Activated CD4-positive, alpha-beta T cell treated with anti-CD3 and anti-CD28 coated beads for 4 hours (primary cell): ENCODE data around the gene RNF217.
"Not testable (repeated sequence)": the region's sequence is repeated elsewhere in the genome, so short reads cannot be mapped to it uniquely, and the experiment has no call there.

Experiments
- DNase-seq, 2 donors: peaks; one replicate each; pipeline ENCODE4 v3.0.0-alpha.2; 2020

RNF217 gene

GRCh38 chr6:124963416-124963785, 1.2 kb downstream of the RNF217 start:
- DNase-seq: no peak

DNA sequence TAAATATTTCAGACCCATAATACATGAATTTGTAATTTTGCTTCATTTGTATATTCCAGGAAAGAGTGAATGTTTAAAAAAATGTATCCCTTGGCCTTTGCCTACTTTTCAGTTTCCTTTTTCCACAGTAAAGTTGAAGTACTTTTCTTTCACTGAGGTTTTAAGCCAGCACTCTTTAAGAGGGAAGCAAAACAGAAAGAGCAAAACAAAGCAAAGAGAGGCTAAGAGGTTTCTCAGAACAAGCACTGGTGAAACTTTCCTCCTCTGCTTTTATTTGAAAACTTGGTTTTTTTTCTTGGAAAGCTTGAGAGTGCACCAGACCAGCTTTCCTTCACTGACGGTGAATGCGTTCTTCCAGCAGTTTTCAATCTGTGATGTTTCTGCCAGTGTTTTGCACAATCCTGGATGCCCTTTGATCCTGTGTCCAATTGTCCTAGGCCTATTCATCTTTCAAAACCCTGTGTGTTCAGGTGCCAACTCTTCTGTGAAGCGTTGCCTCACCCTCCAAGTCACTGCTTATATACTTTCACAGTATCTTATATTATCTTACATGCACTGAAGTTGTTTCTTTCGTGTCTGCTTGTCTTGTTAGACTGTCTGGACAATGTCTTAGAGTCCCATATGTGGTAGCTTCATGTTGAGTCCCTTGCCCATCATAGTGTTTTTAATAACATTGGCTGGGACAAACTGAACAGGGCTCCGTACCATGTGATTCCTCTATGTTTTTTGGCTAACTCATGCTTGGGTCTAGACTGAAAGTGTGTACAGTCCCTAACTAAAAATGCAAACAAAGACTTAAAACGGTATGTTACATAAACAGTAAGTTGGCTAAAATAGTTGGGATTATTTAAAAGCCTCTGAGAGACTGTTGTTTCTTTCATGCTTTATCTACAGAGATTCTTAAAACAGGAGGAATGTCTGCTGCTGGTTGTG, 1.9 kb downstream of the RNF217 start:
- DNase-seq: no peak

DNA sequence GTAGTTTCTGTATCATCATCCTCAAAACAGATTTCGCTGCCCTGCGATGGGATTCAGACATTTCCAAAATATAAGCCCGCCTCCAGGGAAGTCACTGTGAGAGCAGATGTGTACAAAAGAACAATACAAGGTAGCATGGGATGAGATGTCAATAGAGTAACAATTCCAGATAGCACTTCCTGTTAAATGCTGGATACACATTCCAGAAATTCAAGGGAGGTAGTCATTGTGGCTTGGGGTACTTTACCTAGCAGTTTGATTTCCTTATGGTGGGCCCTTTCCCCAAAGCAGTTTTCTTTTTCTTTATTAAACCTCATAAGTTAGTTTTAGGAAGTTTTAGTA, 2.5 kb downstream of the RNF217 start:
- DNase-seq: no peak

- DNase-seq: not testable (repeated sequence)
Observed at GRCh38 chr6:124965424-124965850, 3.2 kb downstream of the RNF217 start.

- DNase-seq: no peak
Observed at GRCh38 chr6:124967444-124967843, 5.2 kb downstream of the RNF217 start.

GRCh38 chr6:124968401-124968800, 6.2 kb downstream of the RNF217 start:
- DNase-seq: no peak

DNA sequence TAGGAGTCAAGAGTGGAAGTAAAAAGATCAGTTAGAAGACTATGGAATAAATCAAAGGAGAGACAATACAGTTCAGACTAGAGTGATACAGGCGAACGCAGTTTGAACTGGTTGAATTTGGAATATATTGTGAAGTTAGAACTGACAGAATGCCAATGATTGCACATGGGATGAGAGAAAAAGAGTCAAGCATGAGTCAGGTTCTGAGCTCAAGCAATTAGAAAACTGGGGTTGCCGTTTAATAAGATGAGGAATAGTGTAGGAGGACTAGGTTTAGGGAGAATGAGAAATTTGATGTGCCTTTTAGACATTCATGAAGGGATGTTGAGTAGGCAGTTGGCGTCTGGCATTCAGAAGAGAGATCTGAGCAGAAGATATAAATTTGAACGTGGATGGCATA, 8.0 kb downstream of the RNF217 start:
- DNase-seq: no peak

DNA sequence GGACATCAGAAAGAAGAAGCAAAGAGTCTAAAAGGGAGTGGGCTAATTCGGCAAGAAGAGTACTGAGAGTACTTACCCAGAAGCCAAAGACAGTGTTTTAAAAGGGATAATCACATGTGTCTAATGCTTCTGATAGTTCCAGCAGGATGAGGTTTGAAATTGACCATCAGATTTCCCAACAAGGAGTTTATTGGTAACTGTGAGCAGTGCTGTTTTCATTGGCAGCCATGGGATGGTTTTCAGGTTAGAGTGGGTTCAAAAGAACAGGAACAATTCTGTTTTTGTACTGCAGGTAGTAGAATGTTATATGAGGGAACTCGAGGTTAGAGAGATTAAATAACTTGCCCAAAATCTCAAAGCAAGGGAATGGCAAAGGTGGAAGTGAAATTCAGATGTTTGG, 8.5 kb downstream of the RNF217 start:
- no peak for DNase-seq

- DNase-seq: no peak
Observed at GRCh38 chr6:124973780-124974179, 11.5 kb downstream of the RNF217 start.

GRCh38 chr6:124974771-124975377, 12.6 kb downstream of the RNF217 start:
- DNase-seq: no peak

DNA sequence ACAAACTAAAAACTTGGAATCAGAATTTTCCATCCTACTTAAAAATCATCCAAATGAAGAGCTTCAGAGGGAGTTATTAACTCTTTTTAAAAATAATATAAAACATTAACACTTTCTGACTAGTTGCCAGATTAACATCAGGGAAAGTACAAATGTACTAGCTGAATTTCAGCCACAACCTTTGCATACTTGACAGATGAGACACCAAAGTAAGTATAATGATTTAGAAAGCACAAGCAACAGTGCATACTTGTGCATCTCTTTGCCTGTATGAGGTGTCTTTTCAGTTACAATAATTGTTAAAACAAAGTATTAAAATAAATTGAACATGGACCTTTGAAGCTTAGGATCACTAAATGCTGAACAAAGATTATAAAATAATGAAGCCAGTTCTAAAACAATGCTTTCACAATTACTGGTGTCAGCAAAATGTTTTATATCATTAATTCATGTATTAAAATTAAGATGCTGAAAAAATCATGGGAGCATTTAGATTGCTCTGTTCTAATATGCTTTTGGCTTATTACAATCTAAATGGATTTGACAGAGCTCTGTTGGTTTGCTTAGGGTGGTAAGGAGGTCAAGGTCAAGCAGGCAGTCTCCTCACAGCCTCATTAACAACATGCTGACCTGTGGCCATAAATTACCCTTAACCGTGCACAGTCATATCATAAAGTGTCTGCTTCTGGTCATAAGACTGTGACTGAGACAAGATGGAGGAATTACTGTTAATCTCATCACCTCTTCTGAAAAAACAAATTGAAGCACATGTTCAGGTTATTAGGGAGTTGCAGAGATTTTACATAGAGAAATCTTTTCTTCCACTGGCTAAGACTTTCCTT, 15.1 kb downstream of the RNF217 start:
- DNase-seq: no peak

DNA sequence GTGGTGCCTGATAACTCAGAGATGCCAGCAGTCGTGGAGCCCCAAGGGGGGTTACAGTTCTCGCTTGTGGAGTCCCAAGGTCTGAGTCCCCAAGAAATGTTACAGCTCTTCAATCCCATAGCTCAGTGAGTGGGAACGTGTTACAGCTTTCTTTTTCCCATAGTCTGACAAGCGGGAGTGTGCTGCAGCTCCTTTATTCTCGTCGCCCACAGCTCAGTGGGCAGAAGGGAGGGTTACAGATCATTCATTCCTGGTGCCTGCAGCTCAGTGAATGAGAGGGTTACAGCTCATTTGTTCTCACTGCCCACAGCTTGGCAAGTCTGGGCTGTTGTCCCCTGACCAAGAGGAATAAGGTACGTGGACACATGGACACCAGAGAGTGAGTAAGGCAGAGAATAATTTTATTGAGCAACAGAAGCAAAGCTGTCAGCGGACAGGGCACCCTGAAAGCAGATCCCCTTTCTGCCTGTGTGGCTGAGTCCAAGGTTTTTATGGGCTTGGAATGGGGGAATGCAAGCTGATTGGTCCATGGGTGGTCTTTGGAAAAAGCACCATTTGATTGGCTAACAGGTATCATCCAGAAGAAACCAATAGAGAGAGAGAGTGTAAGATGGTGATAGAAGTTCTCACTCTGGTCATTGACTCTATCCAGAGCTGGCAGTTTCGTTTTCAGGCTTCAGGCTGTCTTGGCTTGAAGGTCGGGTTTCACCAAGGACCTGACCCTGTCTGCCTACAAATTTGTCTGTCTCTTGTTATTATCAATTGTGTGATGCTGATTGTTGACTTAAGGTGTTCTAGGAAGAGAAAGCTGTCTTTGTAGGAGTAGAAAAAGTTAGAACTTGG, 16.4 kb downstream of the RNF217 start:
- DNase-seq: no peak

- DNase-seq: no peak
Observed at GRCh38 chr6:124979294-124979678, 17.0 kb downstream of the RNF217 start.

DNA sequence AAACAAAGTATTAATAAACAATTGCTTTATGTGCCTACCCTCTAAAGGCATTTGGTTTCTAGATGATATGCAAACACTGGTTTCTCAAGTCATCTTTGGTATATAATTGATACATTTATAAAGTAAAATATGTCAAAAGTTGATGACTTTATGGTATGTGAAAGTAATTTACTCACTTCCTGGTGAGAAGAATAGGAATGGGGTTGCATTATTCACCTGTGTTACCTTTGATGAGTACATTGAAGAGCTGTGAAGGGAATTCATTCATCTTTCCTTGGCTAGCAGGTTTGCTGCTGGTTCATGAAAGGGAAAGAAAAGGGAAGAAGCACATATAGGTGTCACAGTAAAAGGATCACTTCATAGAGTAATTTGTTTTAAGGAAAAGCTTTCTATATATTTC, 20.4 kb downstream of the RNF217 start:
- DNase-seq: no peak

DNA sequence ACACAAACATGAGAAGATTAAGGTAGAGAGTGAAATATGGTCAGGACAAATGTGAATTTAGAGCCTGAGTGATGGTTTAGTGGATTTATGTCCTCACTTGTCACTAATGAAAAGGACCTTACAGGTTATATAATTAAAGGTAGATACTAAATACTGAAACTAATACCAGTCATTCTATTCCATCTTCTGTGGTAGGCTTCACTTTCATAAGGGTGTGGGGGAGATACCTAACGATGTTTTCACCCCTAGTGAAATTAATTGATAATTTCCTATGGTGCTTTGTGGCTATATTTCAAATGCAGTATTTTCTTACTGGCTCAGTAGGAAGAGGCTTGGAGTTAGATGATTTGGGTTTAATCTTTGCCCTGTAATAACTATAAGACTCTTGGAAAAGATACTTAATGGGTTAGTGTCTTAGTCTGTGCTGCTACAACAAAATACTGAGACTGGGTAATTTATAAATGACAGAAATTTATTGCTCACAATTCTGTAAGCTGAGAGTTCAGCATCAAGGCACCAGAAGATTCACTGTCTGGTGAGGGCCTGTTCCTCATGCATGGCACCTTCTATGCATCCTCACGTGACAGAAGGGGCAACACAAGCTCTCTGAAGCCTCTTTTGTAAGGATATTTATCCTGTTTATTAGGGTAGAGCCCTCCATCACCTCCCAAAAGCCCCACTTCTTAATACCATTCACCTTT, 21.3 kb downstream of the RNF217 start:
- no peak for DNase-seq

GRCh38 chr6:124984668-124985338, 22.6 kb downstream of the RNF217 start:
- DNase-seq: no peak

DNA sequence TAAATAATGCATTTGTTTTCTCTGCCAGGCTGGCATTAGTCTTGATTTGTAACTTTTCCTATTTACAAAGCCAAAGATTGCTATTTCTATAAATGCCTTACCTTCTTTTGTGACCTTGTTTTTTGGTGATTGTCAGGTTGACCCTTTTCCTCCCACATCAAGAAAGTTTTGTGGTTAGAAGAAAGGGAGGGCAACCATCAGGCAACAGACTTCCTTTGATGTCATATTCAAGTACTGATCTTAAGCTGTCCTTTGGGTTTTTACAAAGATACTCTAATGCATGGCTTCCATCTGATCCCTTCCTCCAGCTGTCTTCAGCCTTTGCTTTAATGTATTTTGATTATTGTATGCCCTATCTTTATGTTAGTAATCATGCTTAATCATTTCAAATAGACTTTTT, 23.9 kb downstream of the RNF217 start:
- no peak for DNase-seq

DNA sequence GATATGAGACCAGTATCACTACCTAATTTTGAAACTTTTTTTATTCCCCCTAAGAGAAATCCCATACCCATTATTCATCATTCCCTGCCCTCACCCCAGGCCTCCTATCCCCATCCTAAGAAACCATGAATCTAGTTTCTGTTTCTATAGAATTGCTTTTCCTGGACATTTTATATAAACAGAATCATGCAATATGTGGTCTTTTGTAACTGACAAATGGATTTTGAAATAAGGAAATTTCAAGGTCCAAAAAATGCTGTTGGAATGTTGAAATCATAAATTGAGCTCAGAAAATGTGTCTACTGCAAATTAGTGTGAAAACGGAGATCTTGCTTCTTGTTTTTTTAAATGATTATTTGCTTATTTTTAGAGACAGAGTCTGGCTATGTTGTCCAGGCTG, 25.1 kb downstream of the RNF217 start:
- DNase-seq: no peak

DNA sequence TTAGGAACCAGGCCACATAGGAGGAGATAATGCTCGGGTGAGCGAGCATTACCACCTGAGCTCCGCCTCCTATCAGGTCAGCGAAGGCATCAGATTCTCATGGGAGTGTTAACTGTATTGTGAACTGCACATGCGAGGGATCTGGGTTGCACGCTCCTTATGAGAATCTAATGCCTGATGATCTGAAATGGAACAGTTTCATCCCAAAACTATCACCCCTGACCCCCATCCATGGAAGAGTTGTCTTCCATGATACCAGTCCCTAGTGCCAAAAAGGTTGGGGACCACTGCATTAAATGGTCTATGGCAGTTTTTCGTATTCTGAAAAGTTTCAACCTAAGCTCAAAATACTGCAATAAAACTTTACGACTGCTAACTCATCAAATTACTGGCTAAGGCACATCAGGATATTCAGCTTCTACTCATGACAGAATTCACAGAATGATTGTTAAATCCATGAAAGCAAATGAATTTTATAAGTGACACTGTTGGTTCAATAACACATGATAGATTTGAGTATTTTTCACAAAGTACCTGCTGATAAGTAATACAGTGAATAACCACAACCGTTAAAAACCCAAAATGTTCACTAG, 25.9 kb downstream of the RNF217 start:
- no peak for DNase-seq

DNA sequence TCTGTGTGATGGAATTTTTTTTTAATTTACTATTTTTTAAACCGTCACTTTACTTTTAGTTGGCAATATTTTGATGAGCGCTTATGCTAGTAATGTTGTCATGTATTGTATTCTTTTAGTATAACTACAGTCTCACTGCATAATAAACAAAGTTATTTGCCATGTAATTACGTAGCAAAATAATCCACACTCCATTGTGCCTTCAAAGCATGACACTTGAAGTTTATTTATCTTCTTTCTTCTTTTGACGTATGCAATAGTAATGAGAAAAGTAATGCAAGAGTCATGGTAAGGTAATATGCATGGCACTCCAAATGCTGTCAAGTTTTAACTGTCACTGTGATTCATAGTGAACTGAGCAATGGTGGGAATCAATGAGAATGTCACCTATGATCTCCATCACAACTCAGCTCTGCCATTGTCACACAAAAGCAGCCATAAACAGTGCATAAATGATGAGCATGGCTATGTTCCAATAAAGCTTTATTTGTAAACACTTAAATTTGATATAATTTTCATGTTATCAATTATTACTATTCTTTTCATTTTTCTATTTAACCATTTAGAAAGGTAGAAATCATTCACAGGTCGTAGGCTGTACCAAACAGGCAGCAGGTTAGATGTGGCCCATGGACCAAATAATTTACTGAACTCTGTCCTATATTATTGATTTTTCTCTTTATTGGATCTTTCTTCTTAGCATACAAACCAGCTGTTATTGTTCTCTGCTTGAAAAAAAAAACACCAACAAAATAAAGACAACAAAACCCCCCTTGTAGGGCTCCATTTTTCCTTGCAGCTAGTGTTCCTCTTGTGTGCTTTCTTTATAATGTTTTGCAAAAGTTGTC, 27.1 kb downstream of the RNF217 start:
- no peak for DNase-seq
